ENCODE data around the gene TP53BP1. TPM values are rescaled to one million over a fixed set of nuclear protein-coding genes. Genes with fewer than 3 reads are reported as not detected.

TP53BP1 gene
- polyA plus RNA-seq, 3 donors = 1.8 to 6.7 (median 3.1) TPM

DNA sequence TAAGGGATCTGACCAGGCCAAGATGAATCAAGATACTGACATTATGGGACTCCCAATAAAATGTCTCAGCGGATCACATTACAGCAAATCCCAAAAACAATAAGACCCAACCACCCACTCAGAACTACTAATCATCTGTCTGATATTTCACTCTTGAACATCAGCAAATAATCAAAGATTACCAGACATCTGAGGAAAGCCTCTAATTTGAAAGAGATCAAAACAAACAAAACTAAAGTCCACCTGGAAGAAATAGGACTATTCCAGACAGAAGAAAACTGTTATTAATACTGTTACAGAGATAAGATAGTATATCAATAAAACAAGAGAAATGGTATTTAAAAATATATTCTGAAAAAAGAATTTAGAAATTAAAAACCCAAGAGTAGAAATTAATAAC is 29.0 kb downstream of the TP53BP1 start:
- DNase-seq = no peak
- Histone ChIP-seq H4K20me1 (ENCODE audit: insufficient read depth, low read length) (no peaks in the 10 kb centered on the region), H3K36me3 (replicated peaks in 1 of 2; ENCODE audit: control insufficient read depth in 1 of 2, insufficient read depth in 2 of 2, low read length in 2 of 2) (peaks cover 0 to 4% of the 10 kb centered on the region in 2 donors), H3K9ac (ENCODE audit: insufficient read depth, low read length, poor library complexity, severe bottlenecking) (no peak overlapping the region), H3K9me3 (replicated peaks in 1 of 2; ENCODE audit: control insufficient read depth in 1 of 2, insufficient read depth in 1 of 2, low read length in 2 of 2) (no peaks in the 10 kb centered on the region), H3K4me3 (replicated peaks in 1 of 3; ENCODE audit: low read depth in 2 of 3, low read length in 3 of 3) (no peak overlapping the region), H3K79me2 (ENCODE audit: insufficient read depth, low read length) (no peaks in the 10 kb centered on the region), H2AFZ (ENCODE audit: insufficient read depth, low read depth, low read length, poor library complexity, severe bottlenecking) (no peak overlapping the region), H3K4me2 (replicated peaks; ENCODE audit: extremely low read depth, low read length, poor library complexity, severe bottlenecking) (no peak overlapping the region), H3K27ac (ENCODE audit: low read depth in 1 of 2, low read length in 2 of 2) (no peak overlapping the region), H3K27me3 (ENCODE audit: control insufficient read depth in 2 of 2, insufficient read depth in 2 of 2, low read length in 2 of 2) (no peaks in the 10 kb centered on the region), H3K4me1 (ENCODE audit: control insufficient read depth in 1 of 2, insufficient read depth in 2 of 2, low read length in 2 of 2) (peaks cover 8 to 18% of the 10 kb centered on the region in 2 donors)
- no peaks in the 10 kb centered on the region for H3K9me3 Mint-ChIP-seq
- no peak overlapping the region for H3K4me3 Mint-ChIP-seq
- TF ChIP-seq, protein P1, sequence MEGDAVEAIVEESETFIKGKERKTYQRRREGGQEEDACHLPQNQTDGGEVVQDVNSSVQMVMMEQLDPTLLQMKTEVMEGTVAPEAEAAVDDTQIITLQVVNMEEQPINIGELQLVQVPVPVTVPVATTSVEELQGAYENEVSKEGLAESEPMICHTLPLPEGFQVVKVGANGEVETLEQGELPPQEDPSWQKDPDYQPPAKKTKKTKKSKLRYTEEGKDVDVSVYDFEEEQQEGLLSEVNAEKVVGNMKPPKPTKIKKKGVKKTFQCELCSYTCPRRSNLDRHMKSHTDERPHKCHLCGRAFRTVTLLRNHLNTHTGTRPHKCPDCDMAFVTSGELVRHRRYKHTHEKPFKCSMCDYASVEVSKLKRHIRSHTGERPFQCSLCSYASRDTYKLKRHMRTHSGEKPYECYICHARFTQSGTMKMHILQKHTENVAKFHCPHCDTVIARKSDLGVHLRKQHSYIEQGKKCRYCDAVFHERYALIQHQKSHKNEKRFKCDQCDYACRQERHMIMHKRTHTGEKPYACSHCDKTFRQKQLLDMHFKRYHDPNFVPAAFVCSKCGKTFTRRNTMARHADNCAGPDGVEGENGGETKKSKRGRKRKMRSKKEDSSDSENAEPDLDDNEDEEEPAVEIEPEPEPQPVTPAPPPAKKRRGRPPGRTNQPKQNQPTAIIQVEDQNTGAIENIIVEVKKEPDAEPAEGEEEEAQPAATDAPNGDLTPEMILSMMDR (IDR thresholded peaks at IDR 0.05) = no peak
- no peaks in the 10 kb centered on the region for H3K27me3 Mint-ChIP-seq (ENCODE audit: low read depth in 3 of 3)
- H3K4me1 Mint-ChIP-seq = peaks cover 20% of the 10 kb centered on the region
- no peak overlapping the region for H3K27ac Mint-ChIP-seq
- WGBS (ENCODE audit: insufficient coverage) = 100% methylated on average over 1 of the region's 1 CpG
- H3K36me3 Mint-ChIP-seq = peaks cover 10 to 14% of the 10 kb centered on the region in 2 donors
- intact Hi-C loops (cut with micrococcal nuclease) = no loop called here

DNA sequence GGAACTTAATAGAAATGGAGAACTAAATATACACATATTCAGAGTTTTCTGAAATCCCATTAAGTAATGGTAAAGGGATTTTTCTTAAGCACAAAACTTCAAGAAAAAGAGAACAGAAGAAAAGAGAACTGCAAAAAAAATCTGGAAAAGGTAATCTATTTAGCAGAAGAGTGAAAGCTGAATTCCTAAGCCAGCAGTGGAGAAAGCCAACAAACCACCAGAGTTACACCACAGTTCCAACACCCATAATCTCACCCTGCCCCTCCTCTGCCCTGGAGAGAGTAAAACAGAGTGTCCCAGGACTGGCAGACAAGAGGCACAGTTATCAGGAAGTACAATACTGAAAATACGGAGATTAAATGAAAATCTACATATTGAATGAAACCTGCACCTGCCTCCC is 29.4 kb downstream of the TP53BP1 start:
- Mint-ChIP-seq H3K4me1 (peaks cover 20% of the 10 kb centered on the region), H3K36me3 (peaks cover 10 to 14% of the 10 kb centered on the region in 2 donors), H3K9me3 (no peaks in the 10 kb centered on the region), H3K27ac (peak overlapping the region in 1 of 7 donors; percentile 2), H3K4me3 (no peak overlapping the region), H3K27me3 (ENCODE audit: low read depth in 3 of 3) (no peaks in the 10 kb centered on the region)
- H3K79me2 ChIP-seq (ENCODE audit: insufficient read depth, low read length) = no peaks in the 10 kb centered on the region
- no peak overlapping the region for H2AFZ ChIP-seq (ENCODE audit: insufficient read depth, low read depth, low read length, poor library complexity, severe bottlenecking)
- WGBS (ENCODE audit: insufficient coverage) = no CpG with 5 or more reads among the region's 1 CpG
- intact Hi-C loops (cut with micrococcal nuclease) = no loop called here
- no peak overlapping the region for H3K4me3 ChIP-seq (replicated peaks in 1 of 3; ENCODE audit: low read depth in 2 of 3, low read length in 3 of 3)
- DNase-seq = no peak
- H4K20me1 ChIP-seq (ENCODE audit: insufficient read depth, low read length) = no peaks in the 10 kb centered on the region
- peaks cover 8 to 18% of the 10 kb centered on the region in 2 donors for H3K4me1 ChIP-seq (ENCODE audit: control insufficient read depth in 1 of 2, insufficient read depth in 2 of 2, low read length in 2 of 2)
- H3K4me2 ChIP-seq (replicated peaks; ENCODE audit: extremely low read depth, low read length, poor library complexity, severe bottlenecking) = no peak overlapping the region
- TF ChIP-seq, protein P1 (IDR thresholded peaks at IDR 0.05) = no peak
- H3K36me3 ChIP-seq (replicated peaks in 1 of 2; ENCODE audit: control insufficient read depth in 1 of 2, insufficient read depth in 2 of 2, low read length in 2 of 2) = peaks cover 0 to 4% of the 10 kb centered on the region in 2 donors
- no peak overlapping the region for H3K9ac ChIP-seq (ENCODE audit: insufficient read depth, low read length, poor library complexity, severe bottlenecking)
- H3K9me3 ChIP-seq (replicated peaks in 1 of 2; ENCODE audit: control insufficient read depth in 1 of 2, insufficient read depth in 1 of 2, low read length in 2 of 2) = no peaks in the 10 kb centered on the region
- no peak overlapping the region for H3K27ac ChIP-seq (ENCODE audit: low read depth in 1 of 2, low read length in 2 of 2)
- H3K27me3 ChIP-seq (ENCODE audit: control insufficient read depth in 2 of 2, insufficient read depth in 2 of 2, low read length in 2 of 2) = no peaks in the 10 kb centered on the region
